HepG2 (cell line): ENCODE results near the gene ATG16L1. TPM values are rescaled to one million over a fixed set of nuclear protein-coding genes. Genes with fewer than 3 reads are reported as not detected.

ENCODE experiments used
- ATAC-seq: fragments of 200-7000 bp; cut with Tn5 transposase; 3 replicates; pipeline ENCODE4 v1.9.1; 2020; ENCODE audit warnings: mild to moderate bottlenecking, moderate library complexity
- BruUV-seq: library from RNA; stranded (reverse); fragments of 400-500 nt; replicated peaks from 2 replicates; lab custom pipeline; 2021; lab: Mats Ljungman, UMichigan
- CTCF ChIA-PET: fragments of 300-600 bp; formaldehyde crosslinking; extraction: SDS; loops from one replicate; lab custom pipeline; 2021; ENCODE audit warnings: low total read pairs, inconsistent platforms, low intra/inter-chr PET ratio; lab: Yijun Ruan, JAX
- POLR2A ChIA-PET: fragments of 350-600 bp; sonication (Branson Sonifier 250); formaldehyde crosslinking; loops from one replicate; lab custom pipeline; 2020; ENCODE audit warnings: antibody characterized with exemption, inconsistent platforms; lab: Yijun Ruan, JAX
- DNase-seq: peaks from one replicate; pipeline ENCODE4 v3.0.0-alpha.2; 2015; ENCODE audit warnings: low spot score
- FAIRE-seq: peaks from 3 replicates; lab custom pipeline; 2011; peaks lifted over from hg19 to GRCh38; lab: Jason Lieb, UNC
- H2AFZ ChIP-seq: one replicate; pipeline ENCODE4 v1.6.1; 2011; ENCODE audit warnings: low read length, inconsistent platforms
- H3K27ac ChIP-seq: fragments of 300-600 bp; 3 replicates; pipeline ENCODE4 v1.8.0; 2011; ENCODE audit warnings: mixed run types, mild to moderate bottlenecking, mixed read lengths, low read length, inconsistent platforms; ENCODE audit not compliant: insufficient read depth; ENCODE audit errors: extremely low read length
- H3K27me3 ChIP-seq, 2 experiments: fragments of 200-600 bp in 1 of 2; 2 replicates in 1 of 2; 3 replicates in 1 of 2; pipeline versions ENCODE4 v1.6.0 to v1.8.0; 2011; ENCODE audit warnings: low read length in 2 of 2, mild to moderate bottlenecking in 2 of 2, moderate library complexity in 2 of 2, inconsistent platforms in 1 of 2; ENCODE audit not compliant: insufficient read depth in 2 of 2, control insufficient read depth in 1 of 2
- H3K36me3 ChIP-seq, 2 experiments: fragments of 200-600 bp in 1 of 2; replicated peaks in 1 of 2; 2 replicates in 1 of 2; 3 replicates in 1 of 2; pipeline versions ENCODE4 v1.5.1 to v1.8.0; 2011; ENCODE audit warnings: low read length in 2 of 2, inconsistent platforms in 1 of 2; ENCODE audit not compliant: insufficient read depth in 2 of 2, control insufficient read depth in 1 of 2
- H3K4me1 ChIP-seq: 2 replicates; pipeline ENCODE4 v1.5.1; 2012; ENCODE audit warnings: low read length, inconsistent platforms; ENCODE audit not compliant: insufficient read depth
- H3K4me2 ChIP-seq: 2 replicates; pipeline ENCODE4 v1.6.0; 2011; ENCODE audit warnings: low read depth, low read length, inconsistent platforms
- H3K4me3 ChIP-seq, 3 experiments: fragments of 200-600 bp in 1 of 3; sonication (generic), shearing (Covaris generic) in 1 of 3; replicated peaks in 1 of 3; 2 replicates each; pipeline ENCODE4 v1.5.1; 2011 to 2016; ENCODE audit warnings: low read length in 3 of 3, inconsistent platforms in 2 of 3, low read depth in 2 of 3, mild to moderate bottlenecking in 2 of 3, control low read depth in 1 of 3, mixed read lengths in 1 of 3; ENCODE audit not compliant: insufficient read depth in 1 of 3
- H3K79me2 ChIP-seq: one replicate; pipeline ENCODE4 v1.6.1; 2011; ENCODE audit warnings: low read length, inconsistent platforms; ENCODE audit not compliant: insufficient read depth
- H3K9ac ChIP-seq: 2 replicates; pipeline ENCODE4 v1.6.0; 2011; ENCODE audit warnings: mild to moderate bottlenecking, low read depth, low read length, inconsistent platforms; ENCODE audit not compliant: insufficient read depth
- H3K9me3 ChIP-seq: 2 replicates; pipeline ENCODE4 v1.5.1; 2012; ENCODE audit warnings: mild to moderate bottlenecking, low read length
- H4K20me1 ChIP-seq: 2 replicates; pipeline ENCODE4 v1.6.0; 2011; ENCODE audit warnings: inconsistent platforms, mild to moderate bottlenecking, low read length, moderate library complexity; ENCODE audit not compliant: insufficient read depth
- HNF4A ChIP-seq: sonication (generic); formaldehyde crosslinking; IDR thresholded peaks from 2 replicates; pipeline ENCODE4 v1.4.0; 2020; ENCODE audit warnings: missing genetic modification reagents
- NFYB ChIP-seq: sonication (generic); formaldehyde crosslinking; IDR thresholded peaks from 2 replicates; pipeline ENCODE4 v1.4.0; 2020; ENCODE audit warnings: missing genetic modification reagents
- PRPF4 ChIP-seq: fragments of 200-400 bp; formaldehyde crosslinking; IDR thresholded peaks from 2 replicates; pipeline ENCODE4 v1.6.1; 2016; ENCODE audit warnings: low read length, low read depth; ENCODE audit not compliant: poor library complexity, severe bottlenecking
- RFX3 ChIP-seq: IDR thresholded peaks from 2 replicates; pipeline ENCODE4 v1.6.1; 2016; ENCODE audit warnings: missing biosample characterization, missing genetic modification reagents
- TEAD3 ChIP-seq: optimal IDR thresholded peaks from 2 replicates; pipeline ENCODE3; 2016; ENCODE audit warnings: borderline replicate concordance
- U2AF1 ChIP-seq: fragments of 200-400 bp; formaldehyde crosslinking; optimal IDR thresholded peaks from 2 replicates; pipeline ENCODE3; 2017; ENCODE audit warnings: mild to moderate bottlenecking, low read depth, low read length
- ZNF513 ChIP-seq: sonication (generic); formaldehyde crosslinking; conservative IDR thresholded peaks from 2 replicates; pipeline ENCODE4 v1.5.0; 2020; ENCODE audit warnings: missing genetic modification reagents
- ZSCAN22 ChIP-seq: sonication (generic); formaldehyde crosslinking; IDR thresholded peaks from 2 replicates; pipeline ENCODE4 v1.4.0; 2020; ENCODE audit warnings: mild to moderate bottlenecking, missing genetic modification reagents
- WGBS: methylation state at CpG from one replicate; pipeline ENCODE4 v1.1.6; 2017; ENCODE audit warnings: low lambda C conversion rate; 5-methylcytosine and 5-hydroxymethylcytosine counted together
- in situ Hi-C: cut with HindIII; loops from 2 replicates; pipeline ENCODE4 v1.10.0; 2017; ENCODE audit warnings: low pct_unique_long_range_greater_than_20kb; ENCODE audit not compliant: extremely low pct_ligation_motif_present
- intact Hi-C: fragments of 100-400 bp; cut with micrococcal nuclease; formaldehyde crosslinking; loops from one replicate; pipeline ENCODE4 v1.10.0; 2022; ENCODE audit not compliant: unreplicated experiment
- polyA plus RNA-seq, 8 experiments: library from polyadenylated mRNA; depleted of rRNA in 3 of 8; stranded (reverse) in 7 of 8; unstranded in 1 of 8; fragments of >200 nt; fragmentation: Illumina TruSeq in 4 of 8; extraction: Trizol in 4 of 8; gene quantifications; 2 replicates each; pipeline versions ENCODE4 v1.2.1 to v1.2.3, GENCODE V29; 2011 to 2016; ENCODE audit warnings: low read depth in 4 of 8, missing spikeins in 1 of 8, mixed read lengths in 1 of 8; ENCODE audit not compliant: insufficient read depth in 1 of 8
- total RNA-seq, 5 experiments: library from RNA; depleted of rRNA; stranded (reverse); fragments of >200 nt; fragmentation: Illumina TruSeq; extraction: Trizol; gene quantifications; 2 replicates each; pipeline ENCODE4 v1.2.3, GENCODE V29; 2016; ENCODE audit warnings: low read depth in 1 of 5

The ATG16L1 gene
- total and polyA plus RNA-seq, 2 of the 13 experiments (the other 11 are each of a cell fraction or from before 2014, with no cell fraction given) = 26.0 to 51.7 TPM

GRCh38 chr2:233221378-233222063 is 30.0 kb upstream of the ATG16L1 start:
- no peaks in the 10 kb centered on the region for H3K36me3 ChIP-seq
- H3K4me3 ChIP-seq = no peak overlapping the region
- FAIRE-seq (no peak), DNase-seq (no peak), ATAC-seq (peak; percentile 61)
- no peak overlapping the region for H3K9ac ChIP-seq
- 0 out of 5 replicates have a peak, but pooled peaks cover 0 to 2% of the 10 kb centered on the region in 2 experiments for H3K27me3 ChIP-seq
- in situ Hi-C loops = no loop called here
- H3K79me2 ChIP-seq = no peaks in the 10 kb centered on the region
- 24% methylated on average over 2 of the region's 2 CpGs for WGBS
- intact Hi-C loops = no loop called here
- H4K20me1 ChIP-seq = no peaks in the 10 kb centered on the region
- no peak overlapping the region for H3K4me2 ChIP-seq
- peaks cover 15% of the 10 kb centered on the region for H3K4me1 ChIP-seq
- no TSS peak for BruUV-seq
- TF ChIP-seq ZSCAN22 (CRISPR knock-in tag) = 0 out of 2 replicates have a peak, but pooled peaks have one; percentile 64
- peak; percentile 31 for TF ChIP-seq TEAD3 (CRISPR knock-in tag)
- no peak for TF ChIP-seq U2AF1
- peak; percentile 47 for TF ChIP-seq HNF4A (CRISPR knock-in tag)
- TF ChIP-seq RFX3 (CRISPR knock-in tag) = no peak
- TF ChIP-seq, all 625 proteins: peak for 3
- CTCF ChIA-PET = no interaction called here
- POLR2A ChIA-PET = no interaction called here
- no peaks in the 10 kb centered on the region for H3K9me3 ChIP-seq
- H3K27ac ChIP-seq = no peak overlapping the region
- H2AFZ ChIP-seq = no peak overlapping the region

- no peak overlapping the region for H3K4me3 ChIP-seq
- H3K27me3 ChIP-seq = no peaks in the 10 kb centered on the region
- no peaks in the 10 kb centered on the region for H4K20me1 ChIP-seq
- H3K79me2 ChIP-seq = no peaks in the 10 kb centered on the region
- intact Hi-C loops = no loop called here
- no peak for FAIRE-seq
- ChIA-PET POLR2A (no interaction called here), CTCF (no interaction called here)
- no peak overlapping the region for H3K9ac ChIP-seq
- 68% methylated on average over 14 of the region's 14 CpGs for WGBS
- no peak for ATAC-seq
- TF ChIP-seq PRPF4 = no peak
- TF ChIP-seq NFYB (CRISPR knock-in tag) = no peak
- no peak for TF ChIP-seq ZNF513 (CRISPR knock-in tag)
- no peak overlapping the region for H3K27ac ChIP-seq
- in situ Hi-C loops = no loop called here
- H3K36me3 ChIP-seq = no peaks in the 10 kb centered on the region
- no peak overlapping the region for H2AFZ ChIP-seq
- no peak overlapping the region for H3K4me2 ChIP-seq
- H3K9me3 ChIP-seq = no peaks in the 10 kb centered on the region
- H3K4me1 ChIP-seq = peaks cover 15% of the 10 kb centered on the region
- no TSS peak for BruUV-seq
- no peak for DNase-seq
These were observed 28.2 kb upstream of the ATG16L1 start for GRCh38 chr2:233223059-233223894.
